GM10847 (cell line): ENCODE measurements around the gene KLHDC4.

Experiments
- POLR2A ChIP-seq: IDR thresholded peaks from 2 replicates; pipeline ENCODE4 v1.6.1; 2011; ENCODE audit not compliant: insufficient read length; ENCODE audit errors: extremely low read depth

The KLHDC4 gene

DNA sequence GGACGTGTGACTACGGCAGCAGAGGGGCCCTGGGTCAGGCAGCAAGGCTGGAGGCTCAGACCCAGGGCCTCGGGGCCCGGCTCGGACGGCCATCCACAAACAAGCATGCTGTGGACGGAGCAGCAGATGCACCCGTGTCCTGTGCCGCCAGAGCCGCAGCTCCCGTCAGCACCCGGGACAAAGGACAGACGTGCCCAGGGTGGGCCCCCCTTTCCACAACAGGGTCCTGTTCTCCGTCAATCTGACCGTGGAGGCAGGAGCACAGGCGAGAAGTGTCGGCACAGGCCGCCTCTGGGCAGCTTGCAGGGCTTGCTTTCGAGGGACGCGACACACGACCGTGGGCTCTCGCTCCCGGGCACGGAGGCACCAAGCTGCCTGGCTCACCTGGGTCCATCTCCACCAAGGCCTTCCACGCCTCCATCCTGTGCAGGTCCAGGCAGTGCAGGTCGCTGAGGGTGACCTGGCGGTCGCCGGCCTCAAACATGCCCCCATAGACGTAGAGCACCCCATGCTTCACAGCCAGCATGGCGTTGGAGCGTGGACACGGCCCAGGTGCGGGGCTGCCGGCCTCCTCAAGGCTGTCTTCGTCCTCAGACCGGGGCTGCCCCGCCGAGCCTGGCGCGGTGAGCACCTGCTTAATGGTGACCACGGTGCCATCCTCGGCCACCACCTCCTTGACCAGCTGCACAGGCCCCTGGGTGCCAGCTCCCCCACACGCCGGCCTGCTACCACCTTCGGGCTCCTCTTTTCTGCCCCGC is 56.7 kb downstream of the KLHDC4 start:
- TF ChIP-seq POLR2A, result no peak

DNA sequence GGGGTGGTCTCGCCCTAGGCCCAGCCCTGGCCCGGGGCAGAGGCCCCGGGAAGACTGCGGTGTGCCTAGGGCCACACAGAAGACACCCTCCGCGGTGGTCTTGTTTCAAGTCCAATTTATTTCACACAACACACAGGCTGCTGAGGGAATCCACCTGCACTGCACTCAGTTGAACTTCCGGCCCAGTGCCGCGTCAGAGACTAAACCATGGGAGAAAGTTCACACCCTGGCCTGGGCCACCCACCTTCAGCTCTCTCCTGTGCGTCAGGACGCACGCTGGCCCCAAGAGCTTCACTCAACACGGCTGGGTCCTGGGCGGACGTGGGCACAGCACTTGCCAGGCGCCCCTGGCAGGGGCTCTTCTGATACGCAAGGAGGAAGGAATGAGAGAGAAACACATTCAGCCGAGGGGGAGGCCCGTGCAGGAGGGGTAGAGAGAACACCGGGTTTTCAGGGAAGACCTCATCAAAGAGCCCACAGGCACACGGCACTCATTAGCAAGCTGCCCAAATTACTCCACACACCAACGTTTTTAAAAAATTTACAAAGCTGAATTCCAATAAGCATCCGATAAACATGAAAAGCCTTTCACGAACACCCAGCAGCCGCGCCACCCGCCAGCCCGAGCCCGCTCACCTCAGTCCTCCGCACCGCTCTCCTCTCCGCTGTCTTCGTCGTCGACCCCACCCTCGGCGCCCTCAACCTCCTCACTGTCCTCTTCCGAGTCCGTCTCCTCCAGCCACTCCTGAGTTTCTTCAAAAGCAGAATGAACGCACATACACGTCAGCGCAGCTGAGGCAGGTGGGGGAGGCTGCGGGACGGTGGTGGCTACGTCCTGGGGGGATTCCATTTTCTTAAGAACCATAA is 57.8 kb downstream of the KLHDC4 start:
- no peak for TF ChIP-seq POLR2A

GRCh38 chr16:87707097-87707496 is 58.7 kb downstream of the KLHDC4 start:
- no peak for TF ChIP-seq POLR2A

- TF ChIP-seq POLR2A, result no peak
These were observed 59.3 kb downstream of the KLHDC4 start for GRCh38 chr16:87706278-87707000.

DNA sequence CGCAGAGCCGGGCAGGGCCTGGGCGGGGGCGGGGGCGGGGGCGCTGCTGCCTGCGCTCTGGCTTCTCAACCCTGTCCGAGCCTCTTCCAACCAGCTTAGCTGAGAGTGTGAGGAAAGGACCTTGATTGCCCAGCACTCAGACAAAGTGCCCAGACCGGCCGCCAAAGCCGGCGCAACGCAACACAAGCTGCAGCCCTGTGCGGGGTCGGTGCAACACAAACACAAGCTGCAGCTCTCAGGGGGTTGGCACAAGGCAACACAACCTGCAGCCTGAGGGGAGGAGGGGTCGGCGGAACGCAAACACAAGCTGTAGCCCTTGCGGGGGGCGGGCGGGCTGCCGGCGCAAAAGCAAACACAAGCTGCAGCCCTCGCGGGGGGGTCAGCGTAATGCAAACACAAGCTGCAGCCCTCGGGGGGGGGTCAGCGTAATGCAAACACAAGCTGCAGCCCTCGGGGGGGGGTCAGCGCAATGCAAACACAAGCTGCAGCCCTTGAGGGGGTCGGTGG is 60.0 kb downstream of the KLHDC4 start:
- TF ChIP-seq POLR2A, result no peak

DNA sequence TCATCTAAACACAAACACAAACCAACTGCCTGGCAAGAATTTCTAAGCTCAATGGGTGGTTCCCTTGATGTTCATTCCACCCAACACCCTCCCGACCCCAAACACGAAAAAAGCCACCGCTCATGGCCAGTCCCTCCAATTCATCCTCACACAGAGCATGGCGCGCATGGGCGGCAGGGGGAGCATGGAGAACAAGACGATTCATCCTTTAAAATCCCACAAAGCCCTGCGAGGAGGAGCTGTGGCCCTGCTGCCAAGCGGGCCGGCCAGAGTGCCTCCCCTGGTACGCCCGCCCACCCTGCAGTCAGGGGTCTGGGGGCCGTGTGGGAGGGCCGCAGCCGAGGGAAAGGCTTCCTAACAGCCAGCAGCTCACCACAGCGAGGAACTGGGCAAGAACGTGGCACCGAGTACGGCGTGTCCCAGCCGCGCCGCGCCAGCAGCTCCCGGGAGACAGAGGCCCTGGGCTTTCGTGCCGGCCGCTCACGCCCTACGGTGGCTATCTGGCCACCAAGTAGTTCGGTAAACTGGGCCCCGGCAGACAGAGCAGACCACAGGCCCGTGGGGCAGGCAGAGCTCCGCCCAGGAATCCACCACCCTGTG is 60.9 kb downstream of the KLHDC4 start:
- no peak for TF ChIP-seq POLR2A

- no peak for TF ChIP-seq POLR2A
These were observed 61.9 kb downstream of the KLHDC4 start for GRCh38 chr16:87703835-87704375.

DNA sequence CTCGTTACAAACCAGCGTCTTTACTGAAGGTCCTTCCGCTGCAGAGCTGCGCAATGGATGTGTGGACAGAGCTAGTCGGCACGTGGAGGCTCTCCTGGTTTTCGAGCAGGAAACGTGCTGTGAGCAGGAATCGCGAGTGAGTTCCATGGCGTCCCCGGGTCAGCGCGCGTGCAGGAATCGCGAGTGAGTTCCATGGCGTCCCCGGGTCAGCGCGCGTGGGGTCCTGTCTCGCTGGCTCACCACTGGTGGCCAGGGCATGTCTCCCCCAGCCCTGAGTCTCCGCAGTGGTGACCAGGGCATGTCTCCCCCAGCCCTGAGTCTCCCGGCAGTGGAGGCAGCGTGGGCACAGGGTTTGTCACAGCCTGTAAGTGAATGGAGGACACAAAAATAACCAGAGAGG is 62.7 kb downstream of the KLHDC4 start:
- no peak for TF ChIP-seq POLR2A

- no peak for TF ChIP-seq POLR2A
These were observed 63.4 kb downstream of the KLHDC4 start for GRCh38 chr16:87702325-87702811.

DNA sequence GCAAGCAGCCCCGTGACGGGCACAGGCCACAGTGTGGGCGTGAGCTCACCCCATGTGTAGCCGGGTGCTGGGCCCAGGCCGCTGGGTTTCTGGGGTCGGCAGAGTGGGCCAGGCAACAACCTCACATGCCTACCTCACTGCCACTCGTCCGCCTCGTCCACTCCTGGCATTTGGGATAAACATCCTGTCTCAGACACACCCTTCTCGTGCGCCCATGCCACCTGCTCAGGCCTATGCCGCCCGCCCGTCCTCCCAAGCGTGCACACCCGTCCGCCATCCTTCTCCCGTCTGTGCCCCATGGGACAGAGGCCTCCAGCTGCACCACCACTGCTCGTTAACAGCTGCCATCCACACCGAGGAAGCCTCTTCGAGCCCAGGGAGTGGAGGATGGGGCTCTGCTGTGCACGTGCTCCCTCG is 64.3 kb downstream of the KLHDC4 start:
- TF ChIP-seq POLR2A, result no peak

- TF ChIP-seq POLR2A, result no peak
These were observed 64.7 kb downstream of the KLHDC4 start for GRCh38 chr16:87701078-87701460.

GRCh38 chr16:87700406-87701077 is 65.2 kb downstream of the KLHDC4 start:
- no peak for TF ChIP-seq POLR2A

DNA sequence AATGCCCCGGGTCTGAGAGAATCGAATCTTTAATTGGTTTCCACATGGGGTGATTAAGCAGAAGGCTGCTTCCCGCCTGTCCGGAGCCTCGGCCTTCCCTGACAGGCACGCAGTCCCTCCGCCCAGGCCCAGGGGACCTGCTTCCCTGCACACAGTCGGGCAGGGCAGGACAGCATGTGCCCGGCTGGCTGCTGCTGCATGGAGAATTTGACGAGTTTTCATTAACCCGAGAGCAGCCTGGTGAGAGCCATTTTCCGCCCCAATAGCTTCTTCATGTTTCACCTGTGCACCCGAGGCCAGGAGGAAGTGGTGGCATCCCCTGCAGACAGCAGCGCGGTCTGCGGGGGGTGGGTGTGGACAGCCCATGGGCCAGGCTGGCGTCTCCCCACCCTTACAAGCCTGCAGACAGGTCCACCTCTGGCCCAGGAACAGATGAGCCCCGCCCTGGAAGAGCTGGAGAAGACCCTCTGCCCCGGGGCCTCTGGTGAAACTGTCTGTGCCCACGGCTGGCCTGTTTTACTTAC is 67.0 kb downstream of the KLHDC4 start:
- no peak for TF ChIP-seq POLR2A

- no peak for TF ChIP-seq POLR2A
These were observed 67.5 kb downstream of the KLHDC4 start for GRCh38 chr16:87698241-87698640.

- TF ChIP-seq POLR2A, result no peak
These were observed 68.0 kb downstream of the KLHDC4 start for GRCh38 chr16:87697792-87698191.
